Activated CD4-positive, alpha-beta T cell treated with anti-CD3 and anti-CD28 coated beads, Interleukin-2, amount 50 U/mL, for 24 hours (primary cell): ENCODE results near the gene MTCP1.
A peak's percentile ranks its signal among the peaks of the same experiment; 100 is the strongest.

Source experiments
- DNase-seq, 2 donors: peaks; one replicate each; pipeline ENCODE4 v3.0.0-alpha.2; 2020; ENCODE audit warnings: low read depth in 1 of 2, low spot score in 1 of 2

The MTCP1 gene, protein sequence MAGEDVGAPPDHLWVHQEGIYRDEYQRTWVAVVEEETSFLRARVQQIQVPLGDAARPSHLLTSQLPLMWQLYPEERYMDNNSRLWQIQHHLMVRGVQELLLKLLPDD

DNA sequence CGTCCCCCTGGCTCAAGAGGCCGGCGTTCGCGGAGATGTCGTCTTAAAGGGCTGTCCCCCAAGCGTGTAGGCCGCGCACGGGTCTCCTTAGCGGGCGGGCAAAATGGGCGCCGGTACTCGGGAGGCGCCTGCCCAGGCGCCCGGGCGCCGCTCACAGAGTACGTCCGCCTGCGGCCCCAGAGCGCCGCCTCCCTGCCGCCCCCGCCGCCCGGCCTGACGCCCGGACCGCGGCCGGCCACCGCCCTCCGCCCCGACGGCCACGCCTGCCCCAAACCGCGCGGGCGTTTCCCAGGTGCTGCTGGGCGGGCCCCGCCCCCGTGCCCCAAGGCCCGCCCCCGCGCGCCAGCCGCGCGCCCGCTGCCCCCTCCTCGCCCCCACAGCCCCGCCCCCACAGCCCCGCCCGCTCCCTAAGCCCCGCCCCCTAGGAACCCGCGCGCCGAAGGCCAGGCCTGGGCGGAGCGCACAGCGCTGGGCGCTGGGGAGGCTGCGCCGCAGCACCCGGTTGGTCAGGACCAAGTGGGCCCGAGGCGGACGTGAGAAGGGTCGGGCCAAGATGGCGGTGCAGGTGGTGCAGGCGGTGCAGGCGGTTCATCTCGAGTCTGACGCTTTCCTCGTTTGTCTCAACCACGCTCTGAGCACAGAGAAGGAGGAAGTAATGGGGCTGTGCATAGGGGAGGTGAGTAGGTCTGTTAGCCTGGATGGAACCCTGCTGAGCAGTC lies at the start of gene MTCP1, which contains the start of the genes BRCC3 and CMC4:
TSS of gene MTCP1 (minus strand) at position 162 of the 719 bp plus-strand sequence. CDS start 5,126 bp downstream, outside the sequence.
TSS of gene BRCC3 (plus strand) at position 534 of the 719 bp plus-strand sequence. CDS start at position 554, 20 bp downstream.
TSS of gene CMC4 (minus strand) at position 162 of the 719 bp plus-strand sequence. CDS start 7,113 bp downstream, outside the sequence.
- DNase-seq, result peak; percentile 51 to 66

GRCh38 chrX:155115174-155115819 lies 44.4 kb upstream of the MTCP1 start:
- no peak for DNase-seq

DNA sequence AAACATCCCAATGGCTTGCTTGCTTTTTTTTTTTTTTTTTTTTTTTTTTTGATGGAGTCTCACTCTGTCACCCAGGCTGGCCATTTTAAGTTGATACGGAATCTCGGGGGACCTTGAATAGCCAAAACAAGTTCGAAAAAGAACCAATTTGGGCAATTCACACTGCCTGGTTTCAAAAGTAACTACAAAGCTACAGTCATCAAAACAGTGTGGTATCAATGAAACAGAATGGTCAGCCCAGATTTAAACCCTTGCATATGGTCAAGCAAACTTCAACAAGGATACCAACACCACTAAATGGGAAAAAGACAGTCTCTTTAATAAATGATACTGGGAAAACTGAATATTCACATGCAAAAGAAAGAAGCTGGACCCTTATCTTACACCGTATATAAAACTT lies 42.2 kb upstream of the MTCP1 start:
- DNase-seq, result no peak

GRCh38 chrX:155112171-155112570 lies 41.2 kb upstream of the MTCP1 start:
- no peak for DNase-seq

- no peak for DNase-seq
These were observed 37.5 kb upstream of the MTCP1 start for GRCh38 chrX:155108427-155108826.

DNA sequence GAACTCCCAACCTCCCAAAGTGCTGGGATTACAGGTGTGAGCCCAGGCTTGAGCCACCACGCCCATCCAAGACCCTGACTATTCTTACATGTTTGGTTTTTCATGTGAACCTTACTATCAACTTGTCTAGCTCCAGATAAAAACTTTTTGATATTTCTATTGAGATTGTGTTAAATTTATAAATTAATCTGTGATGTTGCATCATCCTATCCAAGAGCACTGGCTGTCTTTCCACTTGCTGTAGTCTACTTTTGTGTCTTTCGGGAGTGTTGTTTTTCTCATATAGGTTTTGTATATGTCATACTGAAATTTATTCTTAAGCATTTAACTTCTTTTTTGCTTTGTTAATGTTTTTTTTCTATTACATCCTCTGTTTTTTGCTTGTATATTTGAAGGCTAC lies 35.0 kb upstream of the MTCP1 start:
- DNase-seq, result no peak

DNA sequence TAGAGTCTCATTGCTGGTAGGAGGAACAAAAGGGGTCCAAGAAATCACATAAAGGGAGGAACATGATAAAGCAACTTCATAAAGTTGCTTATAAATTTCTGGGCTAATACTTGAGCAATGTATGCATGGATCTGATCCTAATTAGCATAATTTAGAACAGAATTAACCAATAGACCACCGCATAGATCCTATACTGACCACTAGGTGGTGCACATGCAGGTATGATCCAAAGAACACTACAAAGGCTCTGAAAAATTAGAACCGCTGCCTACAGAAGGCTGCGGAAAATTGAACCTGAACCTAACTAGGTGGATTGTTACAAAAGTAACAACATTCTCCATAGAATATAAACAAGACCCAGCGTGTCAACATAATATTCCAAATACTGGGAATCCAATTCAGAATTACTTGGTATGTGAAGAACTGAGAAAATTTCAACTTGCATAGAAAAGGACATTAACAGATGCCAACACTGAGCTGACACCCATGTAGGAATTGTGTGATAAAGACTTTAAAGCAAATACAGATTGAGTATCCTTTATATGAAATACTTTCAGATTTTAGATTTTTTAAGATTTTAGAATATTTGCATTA lies 23.6 kb upstream of the MTCP1 start:
- DNase-seq, result no peak

DNA sequence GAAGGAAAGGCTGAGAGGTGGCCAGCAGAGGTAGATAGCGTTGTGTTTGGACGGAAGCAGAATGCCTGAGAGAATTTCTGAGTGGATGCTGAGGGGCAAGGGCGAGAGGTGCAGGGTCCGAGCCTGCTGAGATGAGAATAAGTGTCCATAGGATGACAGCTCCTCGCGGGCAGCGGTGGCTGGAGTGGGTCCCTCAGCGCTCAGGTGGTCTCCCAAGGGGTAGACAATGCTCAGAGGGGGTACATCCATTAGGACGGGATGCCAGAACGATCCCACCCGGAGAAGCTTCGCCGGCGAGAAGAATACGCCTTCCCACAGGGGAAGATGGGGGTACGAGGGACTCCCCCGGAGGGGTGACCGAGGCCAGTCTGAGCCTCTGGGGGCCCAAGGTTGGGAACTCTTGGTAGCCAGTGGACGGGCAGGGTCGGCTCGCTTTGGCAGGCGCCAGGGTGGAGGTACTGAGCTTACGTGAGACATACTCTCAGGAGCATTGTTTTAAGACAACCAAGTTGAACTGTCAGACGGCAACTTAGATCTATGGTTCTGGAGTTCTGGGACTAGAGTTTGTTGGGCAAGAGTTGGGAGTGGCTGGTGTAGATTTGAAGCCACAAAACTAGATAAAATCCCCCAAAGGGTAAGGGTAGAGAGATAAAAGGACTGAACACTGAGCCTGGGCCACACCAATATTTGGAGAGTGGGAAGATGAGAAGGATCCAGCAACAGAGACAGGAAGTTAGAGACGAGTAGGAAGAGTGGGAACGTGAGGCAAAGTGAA lies 16.2 kb upstream of the MTCP1 start:
- no peak for DNase-seq

DNA sequence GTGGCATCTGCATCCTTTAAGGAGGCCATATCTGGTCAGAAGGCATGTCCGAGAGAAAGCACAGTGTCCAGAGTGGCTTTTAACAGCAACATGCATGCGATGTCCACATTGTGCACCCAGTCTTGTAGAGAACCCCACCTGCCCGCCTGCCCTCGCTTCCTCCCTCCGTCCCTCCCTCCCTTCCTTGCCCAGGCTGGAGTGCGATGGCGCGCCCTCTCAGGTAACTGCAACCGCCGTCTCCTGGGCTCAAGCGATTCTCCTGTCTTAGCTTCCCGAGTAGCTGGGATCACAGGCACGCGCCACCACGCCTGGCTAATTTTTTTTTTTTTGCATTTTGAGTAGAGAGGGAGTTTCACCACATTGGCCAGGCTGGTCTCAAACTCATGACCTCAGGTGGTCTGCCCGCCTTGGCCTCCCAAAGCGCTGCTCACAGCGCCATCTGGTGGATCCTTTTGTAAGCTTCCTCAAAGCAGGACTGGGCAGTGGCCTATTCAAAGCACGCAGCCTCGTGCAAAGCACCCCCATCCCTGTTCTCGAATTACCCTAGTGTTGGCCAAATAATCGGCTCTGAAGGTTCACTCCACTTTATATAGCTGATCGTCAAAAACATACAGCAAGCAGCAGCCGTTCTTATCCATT lies 15.4 kb upstream of the MTCP1 start:
- DNase-seq, result peak; percentile 4 to 24

- no peak for DNase-seq
These were observed 851 bp upstream of the MTCP1 start for GRCh38 chrX:155071694-155072280.

DNA sequence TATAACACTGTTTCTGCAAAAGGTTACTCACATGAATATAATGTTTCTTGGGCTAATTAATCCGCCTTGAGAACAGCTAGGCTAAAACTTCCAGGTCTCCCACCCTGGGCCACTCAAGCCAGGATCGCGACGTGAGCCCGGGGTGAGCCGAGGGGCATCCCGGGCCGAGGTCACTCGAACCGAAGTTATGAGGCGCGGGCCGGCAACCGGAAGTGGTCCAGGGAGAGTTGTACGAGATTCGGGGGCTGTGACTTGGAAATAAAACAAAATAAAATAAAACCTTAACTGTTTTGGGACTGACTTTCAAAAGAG lies 317 bp downstream of the MTCP1 start:
- DNase-seq, result no peak

DNA sequence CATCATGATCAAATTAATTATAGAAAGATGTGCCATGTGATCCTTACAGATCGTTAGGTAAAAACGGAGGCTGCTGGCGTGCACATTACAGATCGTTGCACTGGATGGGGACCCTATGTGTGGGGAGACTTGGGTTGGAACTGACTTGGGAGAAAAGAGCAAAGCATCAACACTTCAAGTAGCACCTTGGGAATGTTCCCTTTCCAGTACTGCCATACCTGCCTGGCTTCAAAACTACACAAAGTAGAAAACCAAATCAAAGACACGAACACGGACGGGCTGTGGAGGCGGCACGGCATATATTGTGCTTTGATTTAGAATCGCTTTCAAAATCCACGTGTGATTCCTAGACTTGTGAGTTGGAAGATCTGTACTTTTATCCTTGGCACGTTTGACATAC lies 898 bp downstream of the MTCP1 start:
- no peak for DNase-seq

DNA sequence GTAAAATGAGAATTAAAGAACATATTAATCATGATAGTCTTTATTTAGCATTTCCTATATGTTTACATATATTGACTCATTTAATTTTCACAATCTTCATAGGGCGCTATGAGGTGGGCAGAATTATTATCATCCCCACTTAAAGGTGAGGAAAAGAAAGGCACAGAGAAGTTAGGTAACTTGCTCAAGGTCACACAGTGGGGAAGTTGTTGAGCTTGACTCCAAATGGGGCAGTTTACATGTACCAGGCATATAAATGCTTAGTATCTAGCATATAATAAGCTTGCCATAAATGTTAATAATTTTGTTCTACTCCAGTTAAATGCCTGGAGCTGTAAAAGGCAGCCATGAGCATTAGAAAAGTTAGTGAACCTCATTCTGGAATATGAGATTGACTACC lies 1.5 kb downstream of the MTCP1 start:
- no peak for DNase-seq

GRCh38 chrX:155068165-155068564 lies 2.8 kb downstream of the MTCP1 start:
- DNase-seq, result no peak

- no peak for DNase-seq
These were observed 5.8 kb downstream of the MTCP1 start for GRCh38 chrX:155065035-155065734.

DNA sequence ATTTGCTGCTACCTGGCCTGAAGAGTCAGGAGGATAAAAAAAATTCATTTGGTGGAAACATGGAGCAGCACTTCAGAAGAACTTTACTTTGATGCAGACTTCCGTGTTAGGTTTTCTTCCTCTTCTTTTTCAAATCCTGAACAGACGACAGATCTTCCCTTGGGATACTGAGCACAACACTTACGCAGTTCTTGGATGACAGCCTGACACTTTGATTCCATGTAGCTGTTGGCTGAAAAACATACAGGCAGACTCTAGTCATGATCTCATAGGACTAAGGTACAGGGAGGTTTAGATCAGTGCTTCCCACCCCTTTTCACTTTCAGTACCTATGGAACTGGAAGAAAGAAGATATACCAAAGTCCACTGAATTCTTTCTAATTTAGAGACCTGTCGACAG lies 9.2 kb downstream of the MTCP1 start:
- no peak for DNase-seq

DNA sequence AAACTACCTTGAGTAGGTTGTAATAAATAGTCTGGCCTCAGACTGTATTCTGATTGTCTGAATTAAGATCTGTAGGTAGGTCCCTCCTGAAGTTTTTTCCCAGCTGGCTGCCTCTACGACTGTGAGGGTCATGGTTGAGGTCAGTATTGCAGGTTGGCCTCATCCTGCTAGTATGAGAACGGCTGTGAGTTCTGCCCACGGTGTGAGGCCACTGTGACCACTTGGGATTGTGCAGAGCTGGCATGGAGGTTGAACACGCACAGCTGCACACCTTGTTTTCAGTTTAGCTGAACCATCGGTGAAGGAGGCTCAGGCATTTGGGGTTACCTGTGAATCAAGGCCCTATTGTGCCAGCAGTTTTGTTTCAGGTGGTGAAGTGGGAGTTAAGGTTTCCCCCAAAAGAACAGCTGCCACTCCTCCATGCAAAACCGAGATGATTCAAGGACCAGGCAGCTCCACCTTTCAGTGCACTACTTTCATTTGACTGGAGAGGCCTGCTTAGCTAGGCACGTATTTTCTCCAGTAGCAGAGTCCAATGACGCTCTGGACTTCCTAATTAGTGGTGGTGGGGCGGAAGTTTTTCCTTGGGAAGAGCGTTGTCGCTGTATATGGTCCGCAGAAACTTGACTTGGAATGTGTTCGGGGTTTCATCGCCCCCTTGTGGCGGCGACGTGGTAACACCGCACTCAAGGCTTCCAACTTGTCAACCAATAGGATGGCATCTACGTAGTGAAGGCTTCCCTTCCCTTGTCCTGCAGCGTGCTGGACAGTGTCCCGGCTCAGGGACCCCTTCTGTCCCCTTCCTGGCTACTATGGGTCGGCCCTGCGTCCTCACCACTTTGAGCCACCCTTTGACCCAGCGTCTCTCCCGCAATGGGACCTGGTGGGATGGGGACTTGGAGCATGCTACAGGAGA lies 13.8 kb downstream of the MTCP1 start:
- peak in 1 of 2 donors; percentile 21 for DNase-seq

DNA sequence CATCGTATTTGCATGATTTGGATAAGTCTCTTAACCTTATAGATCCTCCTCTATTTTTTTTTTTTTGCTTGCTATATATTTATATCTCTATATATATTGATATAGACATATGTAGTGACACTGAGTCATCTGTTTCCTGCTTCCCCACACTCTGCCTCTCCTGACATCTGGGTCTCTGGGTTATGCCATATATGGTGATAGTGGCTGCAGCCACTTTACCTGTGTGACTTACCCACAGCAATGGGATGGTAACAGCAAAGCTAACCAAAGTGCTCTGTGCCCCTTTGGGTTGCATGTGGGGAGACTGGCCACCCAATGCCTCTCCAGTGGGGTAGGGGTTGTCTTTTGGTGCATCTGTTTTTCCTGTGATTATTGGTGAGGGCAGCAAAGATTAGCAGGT lies 14.5 kb downstream of the MTCP1 start:
- no peak for DNase-seq

GRCh38 chrX:155055494-155055893 lies 15.4 kb downstream of the MTCP1 start:
- no peak for DNase-seq
